RWPE1 (cell line): ENCODE data around the gene TSHZ2.

Experiments
- CTCF ChIA-PET: fragments of 350-600 bp; sonication (Branson Sonifier 250); formaldehyde crosslinking; extraction: SDS; loops from one replicate; lab custom pipeline; 2021; lab: Yijun Ruan, JAX
- POLR2A ChIA-PET: fragments of 400-600 bp; formaldehyde crosslinking; extraction: SDS; loops from one replicate; lab custom pipeline; 2020; ENCODE audit warnings: antibody characterized with exemption; ENCODE audit not compliant: low non-redundant PET; lab: Yijun Ruan, JAX
- DNase-seq: peaks from one replicate; pipeline ENCODE4 v3.0.0; 2012; ENCODE audit warnings: low spot score
- H3K27ac ChIP-seq: fragments of 450-650 bp; 2 replicates; pipeline ENCODE4 v1.5.1; 2017
- CTCF ChIP-seq: fragments of 450-650 bp; conservative IDR thresholded peaks from 2 replicates; pipeline ENCODE4 v1.5.1; 2017; ENCODE audit warnings: low read depth, mild to moderate bottlenecking

Gene TSHZ2

DNA sequence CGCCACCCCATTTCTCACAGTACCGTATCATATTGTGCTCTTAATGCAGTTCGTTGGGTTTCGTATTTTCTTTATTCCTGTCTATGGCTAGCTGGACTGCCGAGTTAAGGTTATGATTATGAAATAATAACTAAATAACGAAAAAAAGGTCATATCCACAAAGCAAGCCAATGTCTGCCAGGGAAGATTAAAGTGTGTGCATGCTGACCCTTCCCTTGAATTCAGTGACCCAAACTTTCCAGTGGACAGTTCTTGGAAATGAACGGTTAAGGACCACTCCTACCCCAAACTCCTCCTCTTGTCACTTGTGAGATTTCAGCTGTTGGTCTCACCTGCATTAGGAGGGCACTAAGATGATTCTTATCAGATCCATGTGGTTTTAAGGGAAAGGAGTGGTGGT lies 449.9 kb downstream of the TSHZ2 start:
- POLR2A ChIA-PET: no interaction called here
- no peak for DNase-seq
- CTCF ChIA-PET: interaction anchor here (0.6 kb wide), 1 partner anchor 53 kb away, joined by 4 read pairs; no protein-coding TSS in a partner anchor
- TF ChIP-seq CTCF: no peak
- H3K27ac ChIP-seq: no peak overlapping the region

DNA sequence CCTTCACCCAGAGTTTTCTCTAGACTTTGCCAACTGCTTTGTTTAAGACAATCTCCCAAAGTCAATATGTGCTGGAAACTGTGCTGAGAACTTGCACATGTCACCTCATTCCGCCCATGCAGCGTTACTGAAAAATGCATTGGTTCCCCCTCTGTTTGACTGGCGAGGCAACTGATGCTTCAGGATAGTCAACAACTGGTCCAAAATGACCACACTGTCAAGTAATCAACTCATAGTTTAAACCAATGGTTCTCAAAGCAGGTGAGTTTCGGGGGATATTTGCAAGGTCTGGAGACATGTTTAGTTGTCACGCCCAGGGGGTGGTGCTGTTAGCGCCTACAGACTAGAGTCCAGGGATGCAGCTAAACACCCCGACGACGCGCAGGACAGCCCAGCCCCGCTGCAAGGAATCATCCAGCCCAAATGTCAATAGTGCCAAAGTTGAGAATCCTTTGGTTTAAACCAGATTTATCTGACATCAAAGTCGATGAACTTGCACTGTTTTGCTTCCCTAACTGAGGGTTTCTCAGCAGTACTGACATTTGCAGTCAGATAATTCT lies 451.5 kb downstream of the TSHZ2 start:
- no peak for TF ChIP-seq CTCF
- ChIA-PET POLR2A (no interaction called here), CTCF (interaction anchor here (0.7 to 0.9 kb wide), 2 partner anchors 43 to 124 kb away, joined by 3 to 6 read pairs; no protein-coding TSS in a partner anchor)
- DNase-seq: no peak
- no peak overlapping the region for H3K27ac ChIP-seq

GRCh38 chr20:53425481-53425880 lies 453.3 kb downstream of the TSHZ2 start:
- POLR2A ChIA-PET: no interaction called here
- DNase-seq: no peak
- H3K27ac ChIP-seq: no peak overlapping the region
- TF ChIP-seq CTCF: no peak
- CTCF ChIA-PET: no interaction called here

GRCh38 chr20:53425941-53426340 lies 453.8 kb downstream of the TSHZ2 start:
- DNase-seq: no peak
- POLR2A ChIA-PET: no interaction called here
- CTCF ChIA-PET: no interaction called here
- TF ChIP-seq CTCF: no peak
- no peak overlapping the region for H3K27ac ChIP-seq

- TF ChIP-seq CTCF: no peak
- CTCF ChIA-PET: no interaction called here
- no peak overlapping the region for H3K27ac ChIP-seq
- POLR2A ChIA-PET: no interaction called here
- no peak for DNase-seq
Observed at GRCh38 chr20:53426766-53427312, 454.7 kb downstream of the TSHZ2 start.

GRCh38 chr20:53427951-53428350 lies 455.8 kb downstream of the TSHZ2 start:
- no peak for TF ChIP-seq CTCF
- no peak overlapping the region for H3K27ac ChIP-seq
- CTCF ChIA-PET: no interaction called here
- DNase-seq: no peak
- POLR2A ChIA-PET: interaction anchor here (0.6 kb wide), 1 partner anchor 1119 kb away, joined by 3 read pairs; no protein-coding TSS in a partner anchor
